HG02885 (cell line): ENCODE results near the gene PARD3B.

ENCODE experiments used
- ATAC-seq: cut with Tn5 transposase; IDR thresholded peaks from one replicate; pipeline ENCODE4 v1.9.1; 2021; ENCODE audit warnings: mild to moderate bottlenecking; ENCODE audit not compliant: unreplicated experiment, poor library complexity

The PARD3B gene

DNA sequence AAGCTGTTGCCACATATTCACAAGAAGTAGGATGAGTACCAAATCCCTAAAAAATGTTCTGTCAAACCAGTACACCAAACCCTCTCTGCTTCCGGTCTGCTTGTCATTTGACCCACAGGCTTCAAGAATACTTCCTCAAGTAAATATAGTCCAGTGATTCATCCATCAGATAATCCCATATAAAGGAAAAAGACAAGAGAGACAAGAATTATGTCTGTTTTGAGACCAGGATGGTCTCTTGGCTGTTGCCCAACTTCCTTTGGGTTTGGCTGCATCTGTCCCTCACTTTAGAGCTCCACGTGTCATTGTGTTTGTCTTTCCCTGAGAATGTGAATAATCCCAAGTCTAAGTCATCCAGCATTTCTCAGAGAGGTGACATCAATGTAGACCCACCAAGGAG, 1045.5 kb downstream of the PARD3B start:
- no peak for ATAC-seq

DNA sequence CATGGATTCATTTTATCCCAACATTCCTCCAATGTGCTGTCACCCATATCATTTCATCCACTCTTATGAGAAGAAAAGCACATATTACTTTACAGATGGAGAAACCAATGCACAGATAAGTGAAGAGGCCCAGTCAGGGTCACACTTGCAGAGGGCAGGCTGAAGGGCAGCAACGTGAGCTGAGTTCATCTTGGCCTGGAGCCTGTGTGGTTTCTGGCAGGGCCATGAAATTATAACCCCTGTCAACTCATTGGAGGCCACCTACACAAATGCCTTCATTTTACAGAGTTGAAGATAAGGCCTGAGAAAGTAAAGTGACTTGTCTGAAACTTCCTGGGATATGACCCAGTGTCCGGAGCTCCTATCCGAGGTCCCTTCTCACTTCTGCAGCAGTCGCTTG, 1048.6 kb downstream of the PARD3B start:
- ATAC-seq = no peak

DNA sequence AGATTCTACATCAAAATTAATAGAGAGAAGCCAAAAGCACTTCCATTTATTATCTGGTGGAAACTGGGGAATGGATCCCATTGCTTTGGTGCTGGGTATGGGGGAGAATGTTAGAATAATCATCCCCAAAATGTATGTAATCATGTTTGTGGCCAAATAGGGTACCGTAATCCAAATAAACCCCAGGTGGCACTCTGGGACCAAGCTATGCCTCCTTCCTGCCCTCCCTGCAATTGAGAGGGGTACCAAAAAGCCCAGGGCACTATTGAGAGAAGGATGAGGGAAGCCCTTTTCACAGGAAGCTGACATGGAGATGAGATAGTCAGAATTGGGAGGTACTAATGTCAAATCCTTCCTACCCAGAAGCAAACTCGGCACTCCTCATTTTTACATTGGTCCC, 1051.3 kb downstream of the PARD3B start:
- no peak for ATAC-seq

DNA sequence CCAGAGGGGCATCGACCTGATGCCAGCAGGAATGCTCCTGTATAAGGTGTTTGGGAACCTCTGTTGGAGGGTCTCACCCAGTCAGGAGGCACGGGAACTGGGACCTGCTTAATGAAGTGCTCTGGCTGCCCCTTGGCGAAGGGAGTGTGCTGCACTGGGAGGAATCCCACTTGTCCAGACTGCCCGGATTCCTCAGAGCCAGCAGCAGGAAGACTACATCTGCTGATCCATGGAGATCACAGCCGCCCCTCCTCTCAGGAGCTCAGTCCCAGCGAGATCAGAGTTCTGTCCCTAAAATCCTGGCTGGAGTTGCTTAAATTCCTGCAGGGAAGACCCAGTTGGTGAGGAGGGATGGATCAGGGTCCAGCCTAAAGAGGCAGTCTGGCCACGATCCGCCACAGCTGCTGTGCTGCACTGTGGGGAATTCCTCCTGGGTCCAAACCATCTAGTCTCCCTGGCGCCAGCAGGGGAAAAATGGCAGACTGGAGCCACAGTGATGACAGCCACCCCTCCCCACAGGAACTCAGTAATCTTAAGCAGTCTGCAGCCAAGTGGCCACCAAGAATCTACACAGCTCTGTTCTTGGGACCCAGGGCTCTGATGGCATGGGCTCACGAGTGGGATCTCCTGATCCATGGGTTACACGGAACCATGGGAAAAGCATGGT, 1060.5 kb downstream of the PARD3B start:
- ATAC-seq = no peak

DNA sequence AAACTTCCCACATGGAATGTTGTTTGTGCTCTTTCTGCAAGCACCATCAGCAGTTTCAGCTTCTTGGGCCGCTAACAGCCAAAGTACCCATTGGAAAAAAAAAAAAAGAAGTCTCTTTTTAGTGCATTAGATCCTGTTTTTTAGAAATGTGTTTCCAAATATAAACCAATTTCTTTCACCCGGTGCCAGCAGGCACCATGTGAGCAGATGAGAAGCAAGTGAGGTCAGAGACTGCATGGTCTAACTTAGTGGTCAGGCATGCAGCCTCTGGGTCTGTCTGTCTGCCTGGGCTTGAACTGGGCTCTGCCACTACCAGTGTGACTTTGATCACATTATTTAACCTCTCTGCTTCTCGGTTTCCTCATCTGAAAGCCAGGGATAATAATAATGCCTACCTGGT, 1061.9 kb downstream of the PARD3B start:
- no peak for ATAC-seq

DNA sequence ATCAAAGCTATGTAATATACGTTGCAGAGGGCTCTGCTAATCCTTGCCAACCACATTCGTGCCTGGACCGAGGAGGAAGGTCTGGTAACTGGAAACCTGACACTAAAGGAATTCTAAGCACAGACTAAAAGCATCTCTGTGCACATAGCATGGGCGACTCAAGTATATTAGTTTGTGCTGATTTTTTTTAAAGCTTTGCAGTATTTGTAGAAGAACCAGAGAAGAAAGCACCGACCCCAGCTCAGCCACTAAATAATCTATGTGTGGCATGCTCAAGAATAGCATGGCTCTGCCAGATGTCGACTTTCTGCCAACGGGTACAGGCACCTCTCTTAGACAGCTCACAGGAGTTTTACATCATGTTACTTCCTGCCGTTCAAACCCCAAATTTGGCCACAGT, 1063.8 kb downstream of the PARD3B start:
- ATAC-seq = no peak

DNA sequence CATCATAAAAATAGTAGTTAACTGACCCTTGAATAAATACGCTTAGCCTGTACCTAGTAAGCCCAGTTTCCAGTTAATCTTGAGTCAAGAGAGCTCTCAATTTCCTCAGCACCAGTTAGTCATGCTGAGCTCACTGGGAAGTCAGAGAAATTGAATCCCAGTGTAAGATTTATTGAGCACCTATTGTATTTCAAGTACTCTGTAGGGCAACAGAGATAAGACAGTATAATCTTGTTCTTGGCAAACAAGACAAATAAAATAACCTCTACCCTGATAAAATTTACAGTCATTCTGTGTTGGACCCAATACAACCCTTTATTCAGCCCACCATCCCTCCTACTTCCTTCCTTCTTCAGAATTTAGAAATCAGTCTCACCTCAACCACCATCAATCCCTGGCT, 1065.2 kb downstream of the PARD3B start:
- ATAC-seq = no peak

DNA sequence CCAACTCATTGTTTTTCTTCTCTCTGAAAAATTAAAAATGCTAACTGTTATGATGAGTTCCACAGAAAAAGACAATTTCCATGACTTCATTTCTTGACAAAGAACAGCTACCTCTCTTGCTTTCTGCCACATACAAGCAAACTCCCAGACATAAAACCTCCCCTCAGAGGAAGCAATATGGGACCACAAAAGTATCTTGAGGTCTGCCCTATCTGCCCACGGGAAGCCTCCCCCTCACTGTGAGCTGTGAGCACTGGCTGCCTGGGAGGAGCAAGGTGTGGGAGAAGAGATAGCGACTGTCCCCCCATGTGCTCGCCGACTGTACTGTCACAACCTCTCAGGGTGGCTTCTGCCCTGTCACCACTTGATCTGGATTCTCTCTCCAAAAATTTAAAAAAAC, 1067.4 kb downstream of the PARD3B start:
- peak; percentile 50 for ATAC-seq

DNA sequence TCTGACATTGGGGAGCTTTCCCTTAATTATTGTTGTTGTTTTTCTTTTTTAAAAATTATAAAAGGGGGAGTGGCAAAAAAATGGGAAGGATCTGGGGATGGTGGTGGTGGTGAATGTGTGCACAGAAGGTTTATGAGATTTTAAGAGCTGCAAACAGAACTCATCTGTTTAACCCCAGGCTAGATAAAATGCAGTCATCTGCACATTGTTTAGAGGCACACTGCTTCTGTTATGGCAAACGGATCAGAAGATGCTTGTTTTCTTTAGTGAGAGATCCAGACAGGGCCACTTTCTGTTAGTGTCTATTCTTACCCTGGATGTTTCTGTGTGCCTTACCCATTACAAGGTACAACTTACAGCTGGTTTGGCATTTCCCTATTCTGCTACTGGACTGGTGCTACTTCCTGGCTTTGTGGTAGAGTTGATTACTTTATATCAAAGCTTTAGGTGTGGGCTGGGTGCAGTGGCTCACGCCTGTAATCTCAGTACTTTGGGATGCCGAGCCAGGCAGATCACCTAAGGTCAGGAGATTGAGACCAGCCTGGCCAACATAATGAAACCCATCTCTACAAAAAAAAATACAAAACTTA, 1068.8 kb downstream of the PARD3B start:
- ATAC-seq = no peak

DNA sequence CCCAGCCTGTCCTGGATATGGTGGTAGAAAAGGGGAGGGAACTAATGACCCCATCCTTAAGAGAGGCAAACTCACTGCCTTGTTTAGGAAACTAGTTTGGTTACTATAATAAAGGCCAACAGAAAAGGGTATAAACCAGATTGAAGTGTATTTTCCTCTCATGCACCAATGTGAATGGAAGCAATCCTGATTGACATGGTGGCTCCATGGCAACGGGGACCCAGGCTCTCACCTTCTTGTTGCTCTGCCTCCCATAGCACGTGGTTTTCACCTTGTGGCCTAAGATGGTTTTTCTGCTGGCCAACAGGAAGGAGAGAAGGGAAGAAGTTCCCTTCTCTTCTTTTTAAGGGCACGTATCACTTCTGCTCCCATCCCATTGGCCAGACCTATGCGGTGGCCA, 1069.7 kb downstream of the PARD3B start:
- no peak for ATAC-seq

DNA sequence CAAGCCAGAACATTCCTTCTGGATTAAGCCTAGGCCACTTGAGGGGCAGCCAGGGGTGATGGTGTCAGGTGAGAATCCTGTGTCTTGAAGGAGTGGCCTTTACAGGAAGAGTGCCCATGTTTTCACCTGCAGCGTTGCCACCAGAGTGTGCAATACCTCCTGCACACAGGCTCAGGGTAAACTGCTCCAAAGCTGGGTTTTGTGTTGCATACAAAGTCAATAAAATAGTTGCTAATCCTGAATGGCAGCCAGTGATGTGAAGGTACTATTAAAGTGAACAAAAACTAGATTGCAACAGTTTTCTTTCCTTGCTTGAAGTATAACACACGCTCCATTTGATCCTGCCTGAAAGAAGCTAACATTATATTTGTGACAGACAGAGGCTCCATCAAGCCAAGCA, 1072.6 kb downstream of the PARD3B start:
- no peak for ATAC-seq

DNA sequence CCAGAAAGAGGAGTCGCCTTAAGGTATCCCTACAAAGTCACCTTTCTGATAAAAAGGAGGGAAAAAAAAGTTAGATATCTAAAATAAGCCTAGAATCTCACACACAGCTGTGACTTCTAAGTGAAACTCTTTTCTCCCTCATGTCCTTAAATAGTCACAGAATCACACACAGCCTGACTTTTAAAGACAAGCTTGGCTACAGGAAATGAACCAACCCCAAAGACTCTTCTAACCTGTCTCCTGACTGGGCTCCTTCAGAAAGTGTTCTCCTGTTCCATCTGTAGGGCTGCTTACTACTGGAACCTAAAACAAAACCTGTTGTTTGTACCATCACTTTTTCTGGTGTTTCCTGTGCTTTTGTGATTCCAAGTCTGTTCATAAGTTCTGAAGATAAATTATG, 1074.3 kb downstream of the PARD3B start:
- no peak for ATAC-seq

DNA sequence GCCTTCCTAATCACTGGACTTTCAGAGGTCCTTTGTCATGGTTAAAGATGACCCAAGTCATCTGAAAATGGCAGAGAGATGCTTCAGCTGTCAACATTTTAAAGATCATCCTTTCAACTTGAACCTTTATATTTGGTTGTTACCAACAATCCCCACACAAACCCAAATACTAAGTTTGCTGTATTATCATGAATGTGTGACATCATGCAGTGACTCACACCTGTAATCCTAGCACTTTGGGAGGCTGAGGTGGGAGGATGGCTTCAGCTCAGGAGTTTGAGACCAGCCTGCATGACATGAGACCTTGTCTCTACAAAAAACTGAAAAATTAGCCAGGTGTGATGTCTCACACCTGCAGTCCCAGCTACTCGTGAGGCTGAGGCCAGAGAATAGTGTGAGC, 1081.8 kb downstream of the PARD3B start:
- no peak for ATAC-seq

DNA sequence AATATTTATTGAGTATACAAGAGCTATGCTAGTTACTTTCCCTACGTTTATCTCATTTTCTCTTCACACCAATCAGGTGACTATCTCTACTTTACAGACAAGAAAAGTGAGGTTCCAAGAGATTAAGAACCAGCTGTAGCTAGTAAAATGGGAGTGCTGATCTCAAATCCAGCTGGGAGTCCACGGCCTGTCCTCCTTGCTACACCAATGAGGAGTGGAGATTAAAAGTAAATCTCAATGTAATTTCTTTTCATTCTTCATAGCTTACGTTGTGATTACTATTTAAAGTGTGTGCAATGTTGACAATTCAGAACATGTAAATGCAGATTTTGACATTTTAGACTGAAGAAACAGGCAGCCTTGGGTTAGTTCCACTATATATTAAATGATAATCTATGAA, 1083.1 kb downstream of the PARD3B start:
- no peak for ATAC-seq

DNA sequence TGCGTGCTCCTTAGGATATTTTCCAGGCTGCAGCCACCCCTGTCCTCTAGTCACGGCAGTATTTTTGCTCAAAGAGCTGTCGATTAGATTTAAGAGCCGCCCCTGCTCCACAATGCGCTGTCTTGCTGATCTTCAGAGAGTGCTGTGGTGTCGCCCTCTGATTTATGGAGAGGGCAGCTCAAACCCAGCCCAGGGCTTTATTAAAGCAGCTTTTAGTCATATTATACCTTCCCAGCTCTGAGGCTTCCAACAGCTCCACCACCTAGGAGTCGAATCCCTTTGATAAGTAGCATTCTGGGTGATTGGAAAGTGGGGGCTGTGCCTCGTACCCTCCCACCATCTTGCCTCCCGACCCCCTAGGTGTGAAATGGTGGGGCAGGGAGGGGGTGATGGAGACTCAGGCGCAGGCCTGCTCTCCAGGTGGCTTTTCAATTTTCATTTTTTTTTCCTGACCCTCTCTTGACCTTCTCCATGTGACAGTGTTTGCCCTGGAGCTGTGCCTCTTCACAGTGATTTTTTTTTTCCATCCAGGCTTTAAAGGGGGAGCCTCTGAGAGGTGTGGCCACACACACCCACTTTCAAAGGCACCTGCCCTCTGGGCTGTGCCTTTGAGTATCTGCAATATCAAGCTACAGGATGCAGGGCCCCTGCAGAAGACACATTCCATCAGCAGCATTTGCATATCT, 1084.0 kb downstream of the PARD3B start:
- no peak for ATAC-seq

DNA sequence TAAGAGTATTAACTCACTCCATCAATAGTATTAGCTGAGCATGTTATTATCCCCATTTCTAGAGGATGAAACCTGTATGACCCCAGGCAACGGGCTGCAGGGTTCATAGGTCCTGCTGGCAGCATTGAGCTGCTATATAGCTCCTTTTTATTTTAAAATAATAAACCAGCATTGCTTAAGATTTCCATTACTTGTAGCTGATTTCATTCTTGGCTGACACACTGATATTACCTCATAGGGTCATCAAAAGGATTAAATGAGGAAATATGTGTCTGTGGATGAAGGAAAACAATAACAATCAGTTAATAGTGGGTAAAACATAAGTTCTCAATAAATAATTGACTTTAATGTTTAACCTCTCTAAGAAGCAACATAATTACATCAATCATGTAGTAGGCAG, 1088.7 kb downstream of the PARD3B start:
- no peak for ATAC-seq

DNA sequence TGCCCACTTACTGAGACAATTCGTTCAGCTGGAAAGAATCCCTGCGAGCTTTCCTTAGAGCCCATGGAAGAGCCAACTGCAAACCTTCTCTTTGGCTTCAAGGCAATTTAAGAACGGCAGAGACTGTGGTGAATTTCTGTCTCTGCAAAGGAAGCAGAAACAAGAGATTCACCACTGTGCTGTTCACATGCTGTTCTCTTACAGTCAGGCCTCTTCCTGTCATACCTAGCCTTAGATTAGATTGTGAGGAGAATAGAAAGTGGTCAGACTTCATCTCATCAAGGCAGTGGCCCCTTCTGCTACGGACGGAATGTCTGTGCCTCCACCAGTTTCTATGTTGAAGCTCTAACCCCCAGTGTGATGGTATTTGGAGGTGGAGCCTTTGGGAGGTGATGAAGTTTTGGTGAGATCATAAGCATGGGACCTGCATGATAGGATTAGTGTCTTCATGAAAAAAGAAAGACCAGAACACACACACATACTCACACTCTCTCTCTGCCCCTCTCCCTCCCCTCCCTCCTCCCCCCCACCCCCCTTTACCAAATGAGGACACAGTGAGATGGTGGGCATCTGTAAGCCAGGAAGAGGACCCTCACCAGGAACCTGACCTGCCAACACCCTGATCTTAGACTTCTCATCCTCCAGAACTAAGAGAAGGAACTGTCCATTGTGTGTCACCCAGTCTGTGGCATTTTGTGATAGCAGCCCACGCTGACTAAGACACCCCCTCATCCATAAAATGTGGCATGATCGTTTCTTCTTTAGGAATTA, 1091.5 kb downstream of the PARD3B start:
- no peak for ATAC-seq

DNA sequence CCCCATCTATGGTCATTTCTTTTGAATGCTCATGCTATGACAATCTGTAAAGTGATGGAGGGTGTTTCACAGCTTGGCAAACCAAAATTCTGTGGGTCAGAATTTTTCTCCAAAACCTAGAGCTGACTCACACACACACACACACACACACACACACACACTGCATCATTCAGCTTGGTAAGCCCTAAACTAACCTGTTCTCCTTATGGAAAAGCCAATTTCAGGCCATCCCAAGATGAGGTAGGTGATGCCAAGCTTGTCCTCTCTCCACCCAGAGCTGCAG, 1092.0 kb downstream of the PARD3B start:
- ATAC-seq = no peak

DNA sequence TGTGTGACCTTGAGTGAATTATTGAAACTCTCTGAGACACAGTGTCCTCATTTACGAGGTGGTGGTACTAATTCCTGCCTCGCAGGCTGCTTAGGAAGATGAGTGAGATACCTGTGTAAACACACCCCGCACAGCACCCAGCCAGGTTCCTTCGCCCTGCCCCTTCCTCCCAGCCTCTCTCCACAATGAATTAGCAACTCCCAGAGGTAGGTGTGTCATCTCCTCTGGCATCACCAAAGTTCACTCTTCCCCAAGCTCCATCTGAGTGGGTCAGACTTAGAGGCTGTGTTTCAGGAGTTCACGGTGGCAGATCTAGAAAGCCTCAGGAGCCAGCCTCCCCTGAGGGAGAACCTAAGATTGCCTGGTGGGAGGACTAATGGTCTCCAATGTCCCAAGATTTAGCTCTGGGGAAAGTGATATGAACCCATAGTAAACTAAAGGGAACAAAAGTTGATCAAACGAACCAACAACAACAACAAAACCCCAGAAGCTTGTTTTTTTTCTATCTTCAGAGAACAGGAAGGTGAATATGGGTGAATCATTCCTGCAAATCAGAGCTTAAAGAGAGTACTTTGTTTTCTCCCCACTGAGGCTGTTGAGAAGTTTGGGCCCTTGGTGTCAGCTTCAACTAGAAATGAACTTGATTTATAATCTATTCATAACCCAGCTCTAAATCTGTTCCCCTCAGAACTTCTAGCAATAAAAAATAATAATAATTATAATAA, 1092.7 kb downstream of the PARD3B start:
- ATAC-seq = no peak

DNA sequence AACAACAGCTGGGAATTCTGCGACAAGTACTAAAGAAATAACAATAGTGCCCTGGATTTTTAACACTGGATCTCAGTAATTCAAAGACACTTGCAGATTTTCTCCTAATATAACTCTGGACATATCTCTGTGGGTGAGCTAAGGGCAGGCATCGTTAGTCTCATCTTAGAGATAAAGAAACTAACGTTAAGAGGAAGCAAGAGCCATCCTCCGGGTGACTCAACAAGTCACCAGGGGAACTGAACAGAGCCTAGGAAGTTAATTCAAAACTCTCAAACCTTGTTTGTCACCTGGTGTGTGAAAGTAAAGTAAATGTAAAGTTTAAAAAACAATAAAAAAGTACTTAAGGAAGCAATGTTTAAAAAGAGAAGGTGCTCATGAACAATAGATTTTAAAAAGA, 1095.4 kb downstream of the PARD3B start:
- peak; percentile 45 for ATAC-seq
